Measurements from ENCODE around the gene REEP2. TPM values are rescaled to one million over a fixed set of nuclear protein-coding genes. Genes with fewer than 3 reads are reported as not detected.

REEP2 gene
- polyA plus RNA-seq, 1 of the 3 experiments (the other 2 are of a cell fraction): 31.2 TPM

GRCh38 chr5:138464008-138464387 lies 25.1 kb downstream of the REEP2 start (continued):
- TF ChIP-seq USF1 (IDR thresholded peaks at IDR 0.05; ENCODE audit: borderline replicate concordance, low read depth): no peak
- TF ChIP-seq ZBTB33 (IDR thresholded peaks at IDR 0.05; ENCODE audit: borderline replicate concordance, low read depth): no peak
- no peak; the same call in 1 of the 2 replicates for TF ChIP-seq ELF1 (IDR thresholded peaks at IDR 0.05)
- TF ChIP-seq CHD2 (IDR thresholded peaks at IDR 0.05; ENCODE audit: low read length, partially characterized antibody): no peak
- peak; percentile 60 for TF ChIP-seq NRF1 (IDR thresholded peaks at IDR 0.05; ENCODE audit: low read depth, low read length)
- peak; percentile 74 for TF ChIP-seq MAX (IDR thresholded peaks at IDR 0.05; ENCODE audit: low read depth)
- no peak for TF ChIP-seq REST (IDR thresholded peaks at IDR 0.05; ENCODE audit: low read depth, low read length)
- TF ChIP-seq MEF2A (IDR thresholded peaks at IDR 0.05; ENCODE audit: borderline replicate concordance, low read depth): no peak
- TF ChIP-seq CTCF (IDR thresholded peaks at IDR 0.05): peak; percentile 85
- TF ChIP-seq SMC3 (IDR thresholded peaks at IDR 0.05; ENCODE audit: low read depth, low read length): peak; percentile 55
- TF ChIP-seq GABPA (IDR thresholded peaks at IDR 0.05; ENCODE audit: low read depth): peak; percentile 32; the same call in 1 of the 2 replicates
- no peak for TF ChIP-seq MXI1 (IDR thresholded peaks at IDR 0.05; ENCODE audit: low read depth, low read length)
- no peak for TF ChIP-seq RCOR1 (IDR thresholded peaks at IDR 0.05; ENCODE audit: low read length)
- 0 out of 2 replicates have a peak, but pooled peaks have one; percentile 8 for TF ChIP-seq GATA2 (CRISPR knock-in tag; IDR thresholded peaks at IDR 0.05)
